A549 (cell line): Measurements from ENCODE around the gene MVD. TPM values are rescaled to one million over a fixed set of nuclear protein-coding genes. Genes with fewer than 3 reads are reported as not detected.

Experiments
- ATAC-seq, 2 experiments: fragments of 200-7000 bp in 1 of 2; fragments of >200 bp in 1 of 2; cut with Nextera tagmentation in 1 of 2; cut with Tn5 transposase in 1 of 2; 3 replicates each; pipeline versions ENCODE4 v1.8.0 to v1.9.1; 2018 to 2020; ENCODE audit warnings: mild to moderate bottlenecking in 1 of 2, moderate library complexity in 1 of 2
- CTCF ChIA-PET: fragments of 300-600 bp; sonication (Branson Sonifier 250); formaldehyde crosslinking; extraction: SDS; loops from one replicate; lab custom pipeline; 2021; ENCODE audit warnings: antibody characterized with exemption, inconsistent platforms; lab: Yijun Ruan, JAX
- POLR2A ChIA-PET: fragments of 350-600 bp; formaldehyde crosslinking; extraction: SDS; loops from one replicate; lab custom pipeline; 2021; ENCODE audit warnings: antibody characterized with exemption, inconsistent platforms; lab: Yijun Ruan, JAX
- DNase-seq, 2 experiments: peaks; one replicate each; pipeline versions ENCODE4 v3.0.0 to v3.0.0-alpha.2; 2011 to 2016; ENCODE audit warnings: low read depth in 1 of 2, low spot score in 1 of 2
- FAIRE-seq: peaks from 2 replicates; lab custom pipeline; 2011; peaks lifted over from hg19 to GRCh38; lab: Jason Lieb, UNC
- H3K27ac ChIP-seq, 2 experiments: fragments of >200 bp; sonication (Bioruptor Twin); formaldehyde crosslinking; 3 replicates each; pipeline ENCODE4 v1.5.1; 2016 to 2017
- H3K4me1 ChIP-seq: fragments of >200 bp; sonication (Bioruptor Twin); formaldehyde crosslinking; 3 replicates; pipeline ENCODE4 v1.6.1; 2016
- H3K4me2 ChIP-seq: fragments of >200 bp; sonication (Bioruptor Twin); formaldehyde crosslinking; 3 replicates; pipeline ENCODE4 v1.6.1; 2016
- H3K4me3 ChIP-seq: fragments of >200 bp; sonication (Bioruptor Twin); formaldehyde crosslinking; 3 replicates; pipeline ENCODE4 v1.5.1; 2016
- H3K9me3 ChIP-seq: fragments of >200 bp; sonication (Bioruptor Twin); formaldehyde crosslinking; 3 replicates; pipeline ENCODE4 v1.6.1; 2016
- BCL3 ChIP-seq: fragments of >200 bp; sonication (Bioruptor Twin); formaldehyde crosslinking; IDR thresholded peaks from 3 replicates; pipeline ENCODE4 v1.6.1; 2016
- CBX8 ChIP-seq: fragments of 200-600 bp; sonication (generic); IDR thresholded peaks from 2 replicates; pipeline ENCODE4 v1.6.1; 2016
- CTCF ChIP-seq: fragments of >200 bp; sonication (Bioruptor Twin); formaldehyde crosslinking; IDR thresholded peaks from 3 replicates; pipeline ENCODE4 v1.5.1; 2016
- E2F6 ChIP-seq: IDR thresholded peaks from 2 replicates; pipeline ENCODE4 v1.6.1; 2012; ENCODE audit warnings: low read depth, borderline replicate concordance
- GATA3 ChIP-seq: IDR thresholded peaks from 2 replicates; pipeline ENCODE4 v1.6.1; 2012; ENCODE audit warnings: borderline replicate concordance
- HOXA7 ChIP-seq: fragments of 250-450 bp; sonication (Bioruptor Pico); IDR thresholded peaks from 2 replicates; pipeline ENCODE4 v1.5.0; 2020; ENCODE audit warnings: mild to moderate bottlenecking, moderate library complexity
- JUN ChIP-seq, 2 experiments: fragments of >200 bp; sonication (Bioruptor Twin); formaldehyde crosslinking; IDR thresholded peaks; 2 replicates in 1 of 2; 3 replicates in 1 of 2; pipeline ENCODE4 v1.6.1; 2016 to 2017
- KDM1A ChIP-seq: fragments of 200-600 bp; sonication (generic); IDR thresholded peaks from 2 replicates; pipeline ENCODE4 v1.6.1; 2016; ENCODE audit warnings: low read depth, mild to moderate bottlenecking
- KDM5A ChIP-seq: fragments of 200-600 bp; sonication (generic); IDR thresholded peaks from 2 replicates; pipeline ENCODE4 v1.6.1; 2016; ENCODE audit warnings: antibody characterized with exemption, mild to moderate bottlenecking
- MAFK ChIP-seq: fragments of 450-650 bp; IDR thresholded peaks from 2 replicates; pipeline ENCODE4 v1.6.1; 2014; ENCODE audit not compliant: partially characterized antibody
- MAX ChIP-seq: IDR thresholded peaks from 2 replicates; pipeline ENCODE4 v1.6.1; 2012
- NPAS2 ChIP-seq: fragments of 250-450 bp; sonication (Bioruptor Pico); IDR thresholded peaks from 2 replicates; pipeline ENCODE4 v1.8.0; 2022; ENCODE audit warnings: mild to moderate bottlenecking, moderate library complexity, borderline replicate concordance
- PHF8 ChIP-seq: fragments of 200-600 bp; sonication (generic); IDR thresholded peaks from 2 replicates; pipeline ENCODE4 v1.6.1; 2016; ENCODE audit warnings: low read depth, mild to moderate bottlenecking, antibody characterized with exemption, moderate library complexity, borderline replicate concordance
- POLR2A ChIP-seq: IDR thresholded peaks from 2 replicates; pipeline ENCODE4 v1.6.1; 2012; ENCODE audit warnings: mild to moderate bottlenecking, low read length
- RARB ChIP-seq: fragments of 250-450 bp; sonication (Bioruptor Pico); IDR thresholded peaks from 2 replicates; pipeline ENCODE4 v1.8.0; 2021; ENCODE audit warnings: mild to moderate bottlenecking, moderate library complexity
- REST ChIP-seq: fragments of 200-600 bp; sonication (generic); IDR thresholded peaks from 2 replicates; pipeline ENCODE4 v1.6.1; 2016; ENCODE audit warnings: antibody characterized with exemption, mild to moderate bottlenecking, moderate library complexity
- RFX5 ChIP-seq: fragments of 450-650 bp; IDR thresholded peaks from 2 replicates; pipeline ENCODE4 v1.7.1; 2014; ENCODE audit warnings: antibody characterized with exemption, mild to moderate bottlenecking, moderate library complexity
- SMC3 ChIP-seq: fragments of >200 bp; sonication (Bioruptor Twin); formaldehyde crosslinking; IDR thresholded peaks from 3 replicates; pipeline ENCODE4 v1.6.1; 2018; ENCODE audit warnings: inconsistent platforms
- TFCP2L1 ChIP-seq: fragments of 250-450 bp; sonication (Bioruptor Pico); IDR thresholded peaks from 2 replicates; pipeline ENCODE4 v1.5.0; 2021; ENCODE audit warnings: mild to moderate bottlenecking
- USF2 ChIP-seq: fragments of 450-650 bp; IDR thresholded peaks from 2 replicates; pipeline ENCODE4 v1.6.1; 2014; ENCODE audit warnings: antibody characterized with exemption
- WGBS: methylation state at CpG from one replicate; pipeline ENCODE4 v1.1.6; 2017; ENCODE audit errors: missing lambda C conversion rate; 5-methylcytosine and 5-hydroxymethylcytosine counted together
- polyA minus RNA-seq: library from RNA; depleted of rRNA, polyadenylated mRNA; stranded (reverse); fragments of >200 nt; gene quantifications from 2 replicates; pipeline ENCODE4 v1.2.3, GENCODE V29; 2011; rRNA and poly(A)+ RNA removed
- polyA plus RNA-seq, 4 experiments: library from polyadenylated mRNA; depleted of rRNA in 3 of 4; stranded (reverse); fragments of >200 nt; fragmentation: RNase III in 1 of 4; extraction: RNeasy Plus Mini Kit Qiagen cat#74134 plus additional on column Dnase treatment in 1 of 4; gene quantifications; 2 replicates in 3 of 4; 3 replicates in 1 of 4; pipeline ENCODE4 v1.2.3, GENCODE V29; 2011 to 2017
- TF ChIP-seq, protein P1 (sequence below): IDR thresholded peaks from 2 replicates; pipeline ENCODE4 v1.6.1; 2012

Gene MVD
- 5.8 and 6.4 TPM in 2 replicates for polyA plus RNA-seq (2011; rRNA removed)
- polyA plus RNA-seq (2012; cell fraction: cytosol; rRNA removed): 20.6 and 26.3 TPM in 2 replicates
- 62.1 and 76.2 TPM in 2 replicates for polyA plus RNA-seq (2012; cell fraction: nucleus; rRNA removed)
- polyA plus RNA-seq (2017; fragmentation: RNase III; extraction: RNeasy Plus Mini Kit Qiagen cat#74134 plus additional on column Dnase treatment): 28.6 to 43.1 TPM (median 39.0 TPM) in 3 replicates
- polyA minus RNA-seq: 4.6 and 8.2 TPM in 2 replicates

DNA sequence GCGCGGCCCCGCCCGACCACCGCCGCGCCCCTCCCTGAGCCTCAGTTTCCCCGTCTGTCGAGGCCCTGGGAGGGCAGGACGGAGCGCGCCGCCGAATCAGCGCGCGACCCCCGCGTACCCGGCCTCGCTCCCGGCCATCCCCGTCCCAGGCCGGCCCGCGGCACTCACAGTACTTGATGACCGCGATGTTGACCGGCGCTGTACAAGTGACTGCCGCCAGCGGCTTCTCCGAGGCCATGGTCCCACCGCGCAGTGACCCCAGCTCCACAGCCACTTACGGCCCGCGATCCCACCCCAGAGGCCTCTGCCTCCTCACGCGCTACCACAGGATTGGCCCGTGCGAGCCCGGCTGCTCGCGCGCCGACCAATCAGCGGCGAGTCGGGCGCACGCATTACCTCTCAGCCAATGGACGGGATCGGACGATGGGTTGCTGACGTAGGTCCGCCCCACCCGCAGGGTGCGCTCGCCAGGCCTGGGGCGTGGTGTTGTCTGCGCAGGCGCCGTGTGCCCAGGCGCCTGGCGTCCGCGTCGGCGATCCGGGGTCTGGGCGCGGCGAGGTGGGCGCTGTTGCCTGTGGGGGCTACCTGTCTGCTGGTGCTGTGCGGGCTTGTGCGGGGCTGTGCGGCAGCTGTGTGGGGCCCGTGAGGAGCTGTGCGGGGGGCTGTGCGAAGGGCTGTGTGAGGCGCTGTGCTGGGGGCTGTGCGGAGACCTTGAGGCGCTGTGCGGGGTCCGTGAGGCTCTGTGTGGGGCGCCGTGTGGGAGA, at the start of gene MVD:
TSS of gene MVD (minus strand) at position 249 of the 764 bp plus-strand sequence. CDS start at position 238, 11 bp downstream.
- CTCF ChIA-PET: interaction anchor here (1.0 to 2.6 kb wide), 3 partner anchors 12 to 75 kb away, joined by 3 to 7 read pairs (median 4); no protein-coding TSS in a partner anchor
- Histone ChIP-seq H3K4me2 (peak within 1 kb of the TSS; percentile 92), H3K9me3 (no peaks in the 10 kb centered on the region), H3K4me3 (peak within 1 kb of the TSS; percentile 91), H3K4me1 (peaks cover 9% of the 10 kb centered on the region; the same call in 1 of the 3 replicates), H3K27ac (peak within 1 kb of the TSS; percentile 80 to 92)
- POLR2A ChIA-PET: interaction anchor here (1.2 kb wide), 1 partner anchor 11 kb away, joined by 3 read pairs; no protein-coding TSS in a partner anchor
- TF ChIP-seq USF2 (peak; percentile 37; the same call in 1 of the 2 replicates), CBX8 (no peak), SMC3 (no peak), CTCF (no peak), TFCP2L1 (CRISPR knock-in tag) (0 out of 2 replicates have a peak, but pooled peaks have one; percentile 55), MAX (peak; percentile 79), PHF8 (peak; percentile 80), NPAS2 (CRISPR knock-in tag) (no peak), RARB (CRISPR knock-in tag) (no peak), HOXA7 (CRISPR knock-in tag) (no peak), RFX5 (peak; percentile 89), REST (no peak), GATA3 (0 out of 2 replicates have a peak, but pooled peaks have one; percentile 15), E2F6 (0 out of 2 replicates have a peak, but pooled peaks have one; percentile 59), KDM1A (no peak), POLR2A (peak; percentile 97), JUN (IDR thresholded peaks at IDR 0.05) (no peak; a peak in 2 of 5 replicates), KDM5A (0 out of 2 replicates have a peak, but pooled peaks have one; percentile 18), MAFK (peak; percentile 15), BCL3 (peak; percentile 51; the same call in 1 of the 3 replicates)
- TF ChIP-seq, protein P1, sequence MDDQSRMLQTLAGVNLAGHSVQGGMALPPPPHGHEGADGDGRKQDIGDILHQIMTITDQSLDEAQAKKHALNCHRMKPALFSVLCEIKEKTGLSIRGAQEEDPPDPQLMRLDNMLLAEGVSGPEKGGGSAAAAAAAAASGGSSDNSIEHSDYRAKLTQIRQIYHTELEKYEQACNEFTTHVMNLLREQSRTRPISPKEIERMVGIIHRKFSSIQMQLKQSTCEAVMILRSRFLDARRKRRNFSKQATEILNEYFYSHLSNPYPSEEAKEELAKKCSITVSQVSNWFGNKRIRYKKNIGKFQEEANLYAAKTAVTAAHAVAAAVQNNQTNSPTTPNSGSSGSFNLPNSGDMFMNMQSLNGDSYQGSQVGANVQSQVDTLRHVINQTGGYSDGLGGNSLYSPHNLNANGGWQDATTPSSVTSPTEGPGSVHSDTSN: no peak
- ATAC-seq (peak; percentile 97 to 99), DNase-seq (peak; percentile 98 to 99), FAIRE-seq (peak; percentile 46)
- WGBS: 0% methylated on average over 6 of the region's 88 CpGs
